EL (cell line): ENCODE data around the gene ZMYND12.

Source experiments
- DNase-seq: peaks from one replicate; pipeline ENCODE4 v3.0.0-alpha.2; 2016

Gene ZMYND12

DNA sequence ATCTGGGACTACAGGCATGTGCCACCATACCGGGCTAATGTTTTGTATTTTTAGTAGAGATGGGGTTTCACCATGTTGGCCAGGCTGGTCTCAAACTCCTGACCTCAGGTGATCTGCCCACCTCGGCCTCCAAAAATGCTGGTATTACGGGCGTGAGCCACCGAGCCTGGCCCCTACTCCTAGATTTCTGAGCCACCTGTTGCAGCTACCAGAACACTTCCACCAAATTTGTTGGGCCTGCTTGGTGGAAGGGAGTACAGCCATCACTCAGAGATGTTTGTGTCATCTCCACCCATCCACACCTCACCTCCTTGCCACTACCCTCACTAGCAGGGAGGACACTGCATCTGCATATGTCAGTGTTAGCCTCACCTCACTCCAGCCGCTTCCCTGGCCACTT, 69.8 kb downstream of the ZMYND12 start:
- DNase-seq = no peak

- no peak for DNase-seq
These were observed 70.5 kb downstream of the ZMYND12 start for GRCh38 chr1:42385283-42385682.

GRCh38 chr1:42381280-42381673, 74.5 kb downstream of the ZMYND12 start:
- no peak for DNase-seq

DNA sequence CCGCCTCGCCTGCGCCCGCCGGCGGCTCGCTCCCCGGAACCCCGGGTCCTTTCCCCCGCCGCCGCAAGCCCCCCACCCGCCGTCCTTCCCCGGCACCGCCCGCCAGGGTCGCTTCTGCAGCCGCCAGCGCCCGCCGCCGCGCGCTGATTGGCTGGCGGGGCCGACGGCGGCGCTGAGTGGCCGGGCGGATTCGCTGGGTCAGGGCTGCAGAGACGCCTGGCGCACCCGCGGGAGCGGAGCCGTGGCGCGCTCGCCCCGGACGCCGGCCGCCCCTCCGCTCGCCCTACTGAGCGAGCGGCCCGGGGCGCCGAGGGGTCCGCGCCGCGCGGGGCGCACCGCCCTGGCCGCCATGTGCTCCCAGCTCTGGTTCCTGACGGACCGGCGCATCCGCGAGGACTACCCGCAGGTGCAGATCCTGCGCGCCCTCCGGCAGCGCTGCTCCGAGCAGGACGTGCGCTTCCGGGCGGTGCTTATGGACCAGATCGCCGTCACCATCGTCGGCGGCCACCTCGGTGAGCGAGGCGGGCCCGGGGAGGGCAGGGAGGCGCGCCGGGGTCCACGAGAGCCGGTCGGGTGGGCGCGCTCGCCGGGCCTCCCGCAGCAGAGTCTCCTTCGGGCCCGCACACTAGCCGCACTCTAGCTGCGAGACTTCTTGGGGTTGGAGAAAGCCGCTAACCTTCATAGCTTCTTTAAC, 75.1 kb downstream of the ZMYND12 start, which contains the start of gene RIMKLA:
RIMKLA (plus strand) TSS at position 207 of the 694 bp plus-strand sequence; CDS start at position 350, 143 bp downstream.
- peak; percentile 36 for DNase-seq
